ENCODE results near the gene GABARAP. TPM values are rescaled to one million over a fixed set of nuclear protein-coding genes. Genes with fewer than 3 reads are reported as not detected.

Gene GABARAP
- total and polyA plus RNA-seq, 9 donors = 526 to 1,518 (median 640) TPM

GRCh38 chr17:7282752-7283321 lies 40.6 kb upstream of the GABARAP start:
- no peak for TF ChIP-seq POLR2A (IDR thresholded peaks at IDR 0.05)
- TF ChIP-seq EP300 (IDR thresholded peaks at IDR 0.05) = no peak
- TF ChIP-seq CTCF (IDR thresholded peaks at IDR 0.05) = no peak
- no peak overlapping the region for H3K4me3 ChIP-seq
- H3K9me3 ChIP-seq = no peaks in the 10 kb centered on the region
- no peak overlapping the region for H3K27ac ChIP-seq
- H3K27me3 ChIP-seq = no peaks in the 10 kb centered on the region
- peaks cover 6% of the 10 kb centered on the region for H3K4me1 ChIP-seq (ENCODE audit: insufficient read depth)
- intact Hi-C loops (cut with DNase I) = loop anchor here in 1 of 4 donors (5.0 kb wide), 1 partner anchor 64 kb away; no protein-coding TSS in a partner anchor
- no peaks in the 10 kb centered on the region for H3K36me3 ChIP-seq
- no peak for DNase-seq
- WGBS, 3 donors = 52 to 54% (median 53%) methylated on average over 6 of the region's 6 CpGs

- H3K4me1 ChIP-seq (ENCODE audit: insufficient read depth) = peaks cover 6% of the 10 kb centered on the region
- H3K27me3 ChIP-seq = no peaks in the 10 kb centered on the region
- no peaks in the 10 kb centered on the region for H3K36me3 ChIP-seq
- H3K27ac ChIP-seq = peak overlapping the region; percentile 44 to 48
- intact Hi-C loops (cut with DNase I) = loop anchor here (1.0 to 5.0 kb wide), 4 partner anchors 13 to 65 kb away; partner anchors contain the start of gene YBX2 (in 1 of the 4)
- peak overlapping the region; percentile 37 for H3K4me3 ChIP-seq
- DNase-seq = peak; percentile 34 to 76 (median 71)
- WGBS, 3 donors = 5 to 9% (median 6%) methylated on average over 42 to 43 of the region's 43 CpGs
- no peaks in the 10 kb centered on the region for H3K9me3 ChIP-seq
- TF ChIP-seq EP300 (IDR thresholded peaks at IDR 0.05) = no peak
- TF ChIP-seq CTCF (IDR thresholded peaks at IDR 0.05) = no peak
- no peak for TF ChIP-seq POLR2A (IDR thresholded peaks at IDR 0.05)
Observed at GRCh38 chr17:7281953-7282751, 39.9 kb upstream of the GABARAP start.

GRCh38 chr17:7281074-7281952 lies 39.1 kb upstream of the GABARAP start, which contains the start of gene SLC2A4:
SLC2A4 (plus strand) TSS chr17:7281718; CDS start chr17:7281935, 217 bp downstream.
- peaks cover 6% of the 10 kb centered on the region for H3K4me1 ChIP-seq (ENCODE audit: insufficient read depth)
- H3K36me3 ChIP-seq = no peaks in the 10 kb centered on the region
- intact Hi-C loops (cut with DNase I) = loop anchor here (1.0 to 5.0 kb wide), 4 partner anchors 13 to 66 kb away; partner anchors contain the start of gene YBX2 (in 1 of the 4)

More at GRCh38 chr17:7281074-7281952, 39.1 kb upstream of the GABARAP start, which contains the start of gene SLC2A4:
- peak within 1 kb of the TSS; percentile 44 to 62 for H3K27ac ChIP-seq
- peak; percentile 94 to 98 (median 98) for DNase-seq
- WGBS, 3 donors = 0% methylated on average over 59 to 71 of the region's 71 CpGs
- H3K9me3 ChIP-seq = no peaks in the 10 kb centered on the region
- no peak for TF ChIP-seq POLR2A (IDR thresholded peaks at IDR 0.05)
- TF ChIP-seq CTCF (IDR thresholded peaks at IDR 0.05) = no peak
- no peak for TF ChIP-seq EP300 (IDR thresholded peaks at IDR 0.05)
- no peaks in the 10 kb centered on the region for H3K27me3 ChIP-seq
- H3K4me3 ChIP-seq = peak within 1 kb of the TSS; percentile 37
